Measurements from ENCODE around the gene WFS1. TPM values are rescaled to one million over a fixed set of nuclear protein-coding genes. Genes with fewer than 3 reads are reported as not detected.

WFS1 gene
- total and polyA plus RNA-seq, 2 of the 13 experiments (the other 11 are each of a cell fraction or from before 2014, with no cell fraction given): 39.1 to 42.2 TPM

- no peak for TF ChIP-seq TRAFD1 (CRISPR knock-in tag; IDR thresholded peaks at IDR 0.05; ENCODE audit: borderline replicate concordance)
- TF ChIP-seq ELF3 (CRISPR knock-in tag; IDR thresholded peaks at IDR 0.05): peak; percentile 33; the same call in 1 of the 2 replicates
- TF ChIP-seq TIGD3 (CRISPR knock-in tag; IDR thresholded peaks at IDR 0.05; ENCODE audit: borderline replicate concordance): no peak
- no peak for TF ChIP-seq HNF4G (IDR thresholded peaks at IDR 0.05; ENCODE audit: borderline replicate concordance, low read depth, low read length)
- peak; percentile 62; the same call in 1 of the 2 replicates for TF ChIP-seq HNF4G (CRISPR knock-in tag; IDR thresholded peaks at IDR 0.05; ENCODE audit: borderline replicate concordance, low read depth)
- TF ChIP-seq MYPOP (CRISPR knock-in tag; IDR thresholded peaks at IDR 0.05): peak; percentile 81
- 0 out of 2 replicates have a peak, but pooled peaks have one; percentile 19 for TF ChIP-seq RARA (CRISPR knock-in tag; IDR thresholded peaks at IDR 0.05)
- 0 out of 2 replicates have a peak, but pooled peaks have one; percentile 31 for TF ChIP-seq AHDC1 (CRISPR knock-in tag; IDR thresholded peaks at IDR 0.05; ENCODE audit: borderline replicate concordance)
- TF ChIP-seq THAP11 (CRISPR knock-in tag; IDR thresholded peaks at IDR 0.05): peak; percentile 25
- TF ChIP-seq IRX3 (CRISPR knock-in tag; IDR thresholded peaks at IDR 0.05; ENCODE audit: borderline replicate concordance, low read depth): peak; percentile 72; the same call in 1 of the 2 replicates
- TF ChIP-seq ZNF546 (CRISPR knock-in tag; conservative IDR thresholded peaks at IDR 0.05): no peak; the same call in 1 of the 2 replicates
- TF ChIP-seq ZNF326 (CRISPR knock-in tag; IDR thresholded peaks at IDR 0.05; ENCODE audit: borderline replicate concordance): no peak
- peak; percentile 54; the same call in 1 of the 2 replicates for TF ChIP-seq SOX5 (CRISPR knock-in tag; IDR thresholded peaks at IDR 0.05; ENCODE audit: borderline replicate concordance)
- peak; percentile 43; the same call in 1 of the 2 replicates for TF ChIP-seq RCOR2 (CRISPR knock-in tag; IDR thresholded peaks at IDR 0.05)
- peak; percentile 77 for TF ChIP-seq ZNF274 (CRISPR knock-in tag; IDR thresholded peaks at IDR 0.05)
- TF ChIP-seq BRD4 (CRISPR knock-in tag; IDR thresholded peaks at IDR 0.05): peak; percentile 24; the same call in 1 of the 2 replicates
- no peak for TF ChIP-seq CEBPG (CRISPR knock-in tag; IDR thresholded peaks at IDR 0.05)
These were observed 39.4 kb downstream of the WFS1 start (continued) for GRCh38 chr4:6308899-6309643.
